Ishikawa (cell line): Measurements from ENCODE around the gene SYS1.

Experiments
- CEBPB ChIP-seq: IDR thresholded peaks from 2 replicates; pipeline ENCODE4 v1.6.1; 2012
- CREB1 ChIP-seq: IDR thresholded peaks from 2 replicates; pipeline ENCODE4 v1.6.1; 2012; ENCODE audit warnings: low read depth
- EGR1 ChIP-seq: IDR thresholded peaks from 2 replicates; pipeline ENCODE4 v1.6.1; 2012
- EP300 ChIP-seq: IDR thresholded peaks from 2 replicates; pipeline ENCODE4 v1.6.1; 2012; ENCODE audit warnings: borderline replicate concordance
- FOXM1 ChIP-seq: IDR thresholded peaks from 2 replicates; pipeline ENCODE4 v1.6.1; 2012; ENCODE audit warnings: low read depth, borderline replicate concordance
- MAX ChIP-seq: IDR thresholded peaks from 2 replicates; pipeline ENCODE4 v1.6.1; 2012
- NFIC ChIP-seq: IDR thresholded peaks from 2 replicates; pipeline ENCODE4 v1.6.1; 2012
- RAD21 ChIP-seq: IDR thresholded peaks from 2 replicates; pipeline ENCODE4 v1.6.1; 2012; ENCODE audit warnings: low read depth
- REST ChIP-seq: IDR thresholded peaks from 2 replicates; pipeline ENCODE4 v1.6.1; 2012; ENCODE audit warnings: low read depth, mild to moderate bottlenecking
- TAF1 ChIP-seq: IDR thresholded peaks from 2 replicates; pipeline ENCODE4 v1.6.1; 2012; ENCODE audit warnings: low read depth, mild to moderate bottlenecking
- TCF12 ChIP-seq: IDR thresholded peaks from 2 replicates; pipeline ENCODE4 v1.6.1; 2012; ENCODE audit warnings: low read depth
- TEAD4 ChIP-seq: IDR thresholded peaks from 2 replicates; pipeline ENCODE4 v1.6.1; 2012
- USF1 ChIP-seq: IDR thresholded peaks from 2 replicates; pipeline ENCODE4 v1.6.1; 2012
- YY1 ChIP-seq: IDR thresholded peaks from 2 replicates; pipeline ENCODE4 v1.6.1; 2012; ENCODE audit warnings: low read depth
- ZBTB7A ChIP-seq: IDR thresholded peaks from 2 replicates; pipeline ENCODE4 v1.6.1; 2012; ENCODE audit warnings: low read depth

Gene SYS1

GRCh38 chr20:45374966-45375365, 12.0 kb downstream of the SYS1 start:
- TF ChIP-seq EGR1 (no peak), ZBTB7A (no peak)

- TF ChIP-seq TEAD4 (no peak), FOXM1 (no peak), ZBTB7A (no peak), MAX (no peak), CREB1 (no peak), TCF12 (no peak)
Measured at GRCh38 chr20:45377269-45377668, 14.3 kb downstream of the SYS1 start.

- no peak for TF ChIP-seq YY1
- TF ChIP-seq TEAD4, result no peak
- TF ChIP-seq RAD21, result no peak
- no peak for TF ChIP-seq NFIC
- no peak for TF ChIP-seq REST
- no peak for TF ChIP-seq MAX
- TF ChIP-seq FOXM1, result no peak
- no peak for TF ChIP-seq CREB1
- TF ChIP-seq TCF12, result no peak
- no peak for TF ChIP-seq EP300
- no peak for TF ChIP-seq TAF1
- TF ChIP-seq EGR1, result no peak
- no peak for TF ChIP-seq ZBTB7A
- TF ChIP-seq CEBPB, result no peak
- TF ChIP-seq USF1, result no peak
Measured at GRCh38 chr20:45378191-45378590, 15.2 kb downstream of the SYS1 start, which contains the start of gene TP53TG5. Gene TP53TG5 (minus strand): TSS chr20:45378325. CDS start chr20:45378236, 89 bp downstream.

- TF ChIP-seq REST (no peak), EGR1 (no peak), TEAD4 (no peak), FOXM1 (no peak), NFIC (no peak), TAF1 (no peak), EP300 (no peak)
Measured at GRCh38 chr20:45387274-45387673, 24.3 kb downstream of the SYS1 start.

- TF ChIP-seq EGR1 (no peak), TEAD4 (no peak), CREB1 (no peak), TAF1 (no peak), EP300 (no peak), MAX (no peak), USF1 (no peak), YY1 (no peak), CEBPB (no peak), RAD21 (no peak), REST (no peak), TCF12 (no peak), NFIC (no peak)
Measured at GRCh38 chr20:45390931-45391330, 28.0 kb downstream of the SYS1 start.
